OCI-LY1 (cell line): Measurements from ENCODE around the gene KL.

ENCODE experiments used
- H2AFZ ChIP-seq: fragments of 200-600 bp; sonication (generic), shearing (Covaris generic); 2 replicates; pipeline ENCODE4 v1.6.0; 2014; ENCODE audit warnings: antibody characterized with exemption, mild to moderate bottlenecking, low read length
- H3F3A ChIP-seq: fragments of 200-600 bp; sonication (generic), shearing (Covaris generic); 2 replicates; pipeline ENCODE4 v1.6.0; 2014; ENCODE audit warnings: mild to moderate bottlenecking, antibody characterized with exemption, low read length, moderate library complexity; ENCODE audit not compliant: insufficient read depth
- H3K27ac ChIP-seq: fragments of 200-600 bp; sonication (generic); 2 replicates; pipeline ENCODE4 v1.5.1; 2014; ENCODE audit warnings: low read length, mixed run types, mild to moderate bottlenecking, low read depth; ENCODE audit not compliant: poor library complexity, severe bottlenecking
- H3K27me3 ChIP-seq: fragments of 200-600 bp; sonication (generic); 2 replicates; pipeline ENCODE4 v1.6.0; 2014; ENCODE audit warnings: antibody characterized with exemption, mild to moderate bottlenecking, low read length, moderate library complexity; ENCODE audit not compliant: insufficient read depth
- H3K36me3 ChIP-seq: fragments of 200-600 bp; sonication (generic); 2 replicates; pipeline ENCODE4 v1.6.1; 2014; ENCODE audit warnings: mild to moderate bottlenecking, antibody characterized with exemption, low read length, moderate library complexity, mixed read lengths; ENCODE audit not compliant: insufficient read depth
- H3K4me1 ChIP-seq: fragments of 200-600 bp; sonication (generic); 2 replicates; pipeline ENCODE4 v1.5.1; 2014; ENCODE audit warnings: mild to moderate bottlenecking, low read length, moderate library complexity; ENCODE audit not compliant: insufficient read depth, severe bottlenecking
- H3K4me2 ChIP-seq: fragments of 200-600 bp; sonication (generic), shearing (Covaris generic); 2 replicates; pipeline ENCODE4 v1.6.1; 2014; ENCODE audit warnings: low read length
- H3K4me3 ChIP-seq: fragments of 200-600 bp; sonication (generic); 2 replicates; pipeline ENCODE4 v1.5.1; 2014; ENCODE audit warnings: low read length, low read depth, mild to moderate bottlenecking, mixed read lengths; ENCODE audit not compliant: poor library complexity, severe bottlenecking
- H3K79me2 ChIP-seq: fragments of 200-600 bp; shearing (Covaris generic); 2 replicates; pipeline ENCODE4 v1.6.1; 2016; ENCODE audit warnings: mixed run types, low read length, mixed read lengths; ENCODE audit not compliant: insufficient read depth
- H3K9ac ChIP-seq: fragments of 200-600 bp; sonication (generic), shearing (Covaris generic); 2 replicates; pipeline ENCODE4 v1.6.1; 2014; ENCODE audit warnings: mild to moderate bottlenecking, low read length, mixed read lengths
- H3K9me2 ChIP-seq: fragments of 200-600 bp; sonication (generic), shearing (Covaris generic); 2 replicates; pipeline ENCODE4 v1.6.1; 2014; ENCODE audit warnings: low read depth, mild to moderate bottlenecking, low read length, mixed read lengths
- H3K9me3 ChIP-seq: fragments of 200-600 bp; shearing (Covaris generic); 2 replicates; pipeline ENCODE4 v1.6.1; 2014; ENCODE audit warnings: low read length, mixed read lengths
- H4K20me1 ChIP-seq: fragments of 200-600 bp; sonication (generic), shearing (Covaris generic); 2 replicates; pipeline ENCODE4 v1.6.0; 2016; ENCODE audit warnings: mild to moderate bottlenecking, low read length; ENCODE audit not compliant: insufficient read depth
- CTCF ChIP-seq: fragments of 200-600 bp; sonication (generic), shearing (Covaris generic); IDR thresholded peaks from 2 replicates; pipeline ENCODE4 v1.5.1; 2017; ENCODE audit warnings: mild to moderate bottlenecking, antibody characterized with exemption, low read length, moderate library complexity, mixed read lengths
- EZH2 ChIP-seq: fragments of 200-600 bp; sonication (generic), shearing (Covaris generic); IDR thresholded peaks from 2 replicates; pipeline ENCODE4 v1.8.0; 2017; ENCODE audit warnings: borderline replicate concordance, mixed run types, mild to moderate bottlenecking, antibody characterized with exemption, low read length, moderate library complexity, mixed read lengths

Gene KL

GRCh38 chr13:33004511-33004910 lies 11.7 kb upstream of the KL start:
- no peaks in the 10 kb centered on the region for H3F3A ChIP-seq
- H3K9me2 ChIP-seq = no peaks in the 10 kb centered on the region
- H3K9ac ChIP-seq = no peak overlapping the region
- no peak overlapping the region for H3K4me2 ChIP-seq
- no peaks in the 10 kb centered on the region for H3K36me3 ChIP-seq
- H3K9me3 ChIP-seq = no peaks in the 10 kb centered on the region
- TF ChIP-seq CTCF (no peak), EZH2 (no peak)
- no peaks in the 10 kb centered on the region for H3K4me1 ChIP-seq
- H3K79me2 ChIP-seq = no peaks in the 10 kb centered on the region
- H3K27me3 ChIP-seq = no peaks in the 10 kb centered on the region
- no peak overlapping the region for H3K27ac ChIP-seq
- no peaks in the 10 kb centered on the region for H4K20me1 ChIP-seq
- no peak overlapping the region for H3K4me3 ChIP-seq
- no peak overlapping the region for H2AFZ ChIP-seq

GRCh38 chr13:33006134-33006533 lies 10.1 kb upstream of the KL start:
- no peak overlapping the region for H3K9ac ChIP-seq

GRCh38 chr13:33006638-33007037 lies 9.6 kb upstream of the KL start:
- Histone ChIP-seq H3K36me3 (no peaks in the 10 kb centered on the region), H3K4me1 (no peaks in the 10 kb centered on the region), H2AFZ (no peak overlapping the region), H3K4me3 (no peak overlapping the region), H4K20me1 (no peaks in the 10 kb centered on the region), H3F3A (no peaks in the 10 kb centered on the region), H3K9ac (no peak overlapping the region), H3K9me3 (no peaks in the 10 kb centered on the region), H3K79me2 (no peaks in the 10 kb centered on the region), H3K27me3 (no peaks in the 10 kb centered on the region), H3K4me2 (no peak overlapping the region), H3K27ac (no peak overlapping the region), H3K9me2 (no peaks in the 10 kb centered on the region)
- TF ChIP-seq EZH2 (no peak), CTCF (no peak)

More at GRCh38 chr13:33006134-33006533, 10.1 kb upstream of the KL start:
- H3K79me2 ChIP-seq = no peaks in the 10 kb centered on the region
- no peak overlapping the region for H3K4me2 ChIP-seq
- H3K9me3 ChIP-seq = no peaks in the 10 kb centered on the region
- H3K4me3 ChIP-seq = no peak overlapping the region
- no peak overlapping the region for H3K27ac ChIP-seq
- no peaks in the 10 kb centered on the region for H3K36me3 ChIP-seq
- TF ChIP-seq CTCF = no peak
- TF ChIP-seq EZH2 = no peak
- H3K27me3 ChIP-seq = no peaks in the 10 kb centered on the region
- H3K4me1 ChIP-seq = no peaks in the 10 kb centered on the region
- H2AFZ ChIP-seq = no peak overlapping the region
- no peaks in the 10 kb centered on the region for H3K9me2 ChIP-seq
- H3F3A ChIP-seq = no peaks in the 10 kb centered on the region
- H4K20me1 ChIP-seq = no peaks in the 10 kb centered on the region
